CD8-positive, alpha-beta memory T cell (primary cell): ENCODE data around the gene STN1. TPM values are rescaled to one million over a fixed set of nuclear protein-coding genes. Genes with fewer than 3 reads are reported as not detected.
"Not testable (repeated sequence)": the region's sequence is repeated elsewhere in the genome, so short reads cannot be mapped to it uniquely, and the experiment has no call there.

Experiments used
- CTCF ChIA-PET: fragments of 350-600 bp; sonication (Branson Sonifier 250); formaldehyde crosslinking; loops from one replicate; lab custom pipeline; 2021; ENCODE audit warnings: antibody characterized with exemption; lab: Charles Lee
- POLR2A ChIA-PET: fragments of 350-600 bp; sonication (Branson Sonifier 250); formaldehyde crosslinking; loops from one replicate; lab custom pipeline; 2021; ENCODE audit warnings: antibody characterized with exemption; lab: Charles Lee
- DNase-seq, 5 donors: peaks; one replicate each; pipeline versions ENCODE4 v3.0.0 to v3.0.0-alpha.2; 2020 to 2022; ENCODE audit warnings: mixed read lengths in 1 of 5
- H3K27ac ChIP-seq: one replicate; pipeline ENCODE4 v1.7.0; 2013; ENCODE audit warnings: low read depth, mild to moderate bottlenecking, low read length, moderate library complexity
- H3K27me3 ChIP-seq: 2 replicates; pipeline ENCODE4 v1.7.0; 2013; ENCODE audit warnings: low read length, mild to moderate bottlenecking; ENCODE audit not compliant: insufficient read depth, poor library complexity, severe bottlenecking
- H3K36me3 ChIP-seq: 2 replicates; pipeline ENCODE4 v1.7.0; 2013; ENCODE audit warnings: mild to moderate bottlenecking, low read length, moderate library complexity; ENCODE audit not compliant: insufficient read depth
- H3K4me1 ChIP-seq: 2 replicates; pipeline ENCODE4 v1.7.0; 2013; ENCODE audit warnings: mild to moderate bottlenecking, low read length, moderate library complexity; ENCODE audit not compliant: insufficient read depth
- H3K4me3 ChIP-seq: 2 replicates; pipeline ENCODE4 v1.7.0; 2013; ENCODE audit warnings: mild to moderate bottlenecking, low read length
- H3K9me3 ChIP-seq: 2 replicates; pipeline ENCODE4 v1.7.0; 2013; ENCODE audit warnings: mild to moderate bottlenecking, low read length
- H3K27ac Mint-ChIP-seq, 8 donors: one replicate each; pipeline ENCODE4 v1.8.0; 2020 to 2021; ENCODE audit warnings: mixed read lengths in 8 of 8, mild to moderate bottlenecking in 6 of 8, inconsistent platforms in 3 of 8, moderate library complexity in 3 of 8
- H3K27me3 Mint-ChIP-seq, 2 donors: one replicate each; pipeline ENCODE4 v1.8.0; 2020 to 2021; ENCODE audit warnings: mixed read lengths in 2 of 2, mild to moderate bottlenecking in 1 of 2, moderate library complexity in 1 of 2
- H3K36me3 Mint-ChIP-seq, 3 donors: one replicate each; pipeline ENCODE4 v1.8.0; 2020 to 2021; ENCODE audit warnings: mixed read lengths in 3 of 3, inconsistent platforms in 1 of 3, mild to moderate bottlenecking in 1 of 3
- H3K4me1 Mint-ChIP-seq, 3 donors: one replicate each; pipeline ENCODE4 v1.8.0; 2020 to 2021; ENCODE audit warnings: mixed read lengths in 3 of 3, inconsistent platforms in 1 of 3, mild to moderate bottlenecking in 1 of 3
- H3K4me3 Mint-ChIP-seq, 7 donors: one replicate each; pipeline ENCODE4 v1.8.0; 2020 to 2021; ENCODE audit warnings: mixed read lengths in 7 of 7, mild to moderate bottlenecking in 6 of 7, moderate library complexity in 4 of 7, inconsistent platforms in 2 of 7
- H3K9me3 Mint-ChIP-seq, 5 donors: one replicate each; pipeline ENCODE4 v1.8.0; 2020 to 2022; ENCODE audit warnings: mixed read lengths in 5 of 5, mild to moderate bottlenecking in 3 of 5, moderate library complexity in 2 of 5, inconsistent platforms in 1 of 5
- polyA plus RNA-seq: library from polyadenylated mRNA; unstranded; fragments of 300-500 nt; fragmentation: Illumina TruSeq; gene quantifications from one replicate; pipeline ENCODE4 v1.2.3, GENCODE V29; 2021
- total RNA-seq, 2 experiments: library from RNA; stranded (reverse); gene quantifications; one replicate each; pipeline ENCODE4 v1.2.3, GENCODE V29; 2021

Gene STN1
- total and polyA plus RNA-seq, 3 experiments from 2014 or later: 23.6 to 101 (median 24.5) TPM

- Mint-ChIP-seq H3K27ac (no peak overlapping the region), H3K36me3 (no peaks in the 10 kb centered on the region), H3K27me3 (peaks cover 21 to 29% of the 10 kb centered on the region in 2 donors), H3K4me1 (peaks cover 17 to 23% (median 21%) of the 10 kb centered on the region in 3 donors), H3K4me3 (no peak overlapping the region), H3K9me3 (no peaks in the 10 kb centered on the region)
- DNase-seq: no peak
- ChIA-PET POLR2A (no interaction called here), CTCF (no interaction called here)
- Histone ChIP-seq H3K4me1 (peaks cover 21% of the 10 kb centered on the region), H3K4me3 (no peak overlapping the region), H3K9me3 (no peaks in the 10 kb centered on the region), H3K36me3 (no peaks in the 10 kb centered on the region), H3K27ac (no peak overlapping the region), H3K27me3 (peaks cover 13% of the 10 kb centered on the region)
These were observed 68.6 kb downstream of the STN1 start for GRCh38 chr10:103849212-103849877.

GRCh38 chr10:103847909-103848468, 70.0 kb downstream of the STN1 start:
- ChIA-PET POLR2A (no interaction called here), CTCF (interaction anchor here (2.7 kb wide), 1 partner anchor 135 kb away, joined by 11 read pairs; no protein-coding TSS in a partner anchor)
- Histone ChIP-seq H3K4me3 (no peak overlapping the region), H3K27ac (no peak overlapping the region), H3K36me3 (no peaks in the 10 kb centered on the region), H3K27me3 (peaks cover 4% of the 10 kb centered on the region), H3K9me3 (no peaks in the 10 kb centered on the region), H3K4me1 (peaks cover 16% of the 10 kb centered on the region)
- no peak overlapping the region for H3K27ac Mint-ChIP-seq
- H3K36me3 Mint-ChIP-seq: no peaks in the 10 kb centered on the region
- H3K9me3 Mint-ChIP-seq: no peaks in the 10 kb centered on the region
- H3K4me1 Mint-ChIP-seq: peaks cover 13 to 18% (median 17%) of the 10 kb centered on the region in 3 donors
- H3K4me3 Mint-ChIP-seq: no peak overlapping the region
- no peak for DNase-seq
- H3K27me3 Mint-ChIP-seq: peaks cover 10 to 16% of the 10 kb centered on the region in 2 donors

GRCh38 chr10:103847346-103847745, 70.6 kb downstream of the STN1 start:
- Mint-ChIP-seq H3K27ac (peak overlapping the region in 1 of 8 donors; percentile 26), H3K36me3 (no peaks in the 10 kb centered on the region), H3K9me3 (no peaks in the 10 kb centered on the region), H3K27me3 (peaks cover 4 to 15% of the 10 kb centered on the region in 2 donors), H3K4me3 (no peak overlapping the region), H3K4me1 (peaks cover 13 to 18% (median 17%) of the 10 kb centered on the region in 3 donors)
- H3K9me3 ChIP-seq: no peaks in the 10 kb centered on the region
- peaks cover 16% of the 10 kb centered on the region for H3K4me1 ChIP-seq
- DNase-seq: no peak
- no peaks in the 10 kb centered on the region for H3K36me3 ChIP-seq
- H3K27ac ChIP-seq: no peak overlapping the region
- ChIA-PET CTCF (interaction anchor here (2.7 kb wide), 1 partner anchor 134 kb away, joined by 11 read pairs; no protein-coding TSS in a partner anchor), POLR2A (interaction anchor here (0.5 kb wide), 1 partner anchor 371 kb away, joined by 3 read pairs; no protein-coding TSS in a partner anchor)
- H3K4me3 ChIP-seq: no peak overlapping the region
- H3K27me3 ChIP-seq: peaks cover 4% of the 10 kb centered on the region

GRCh38 chr10:103845972-103846371, 72.0 kb downstream of the STN1 start:
- Mint-ChIP-seq H3K4me3 (peak overlapping the region in 6 of 7 donors; percentile 9 to 75 (median 26)), H3K4me1 (peaks cover 13 to 18% (median 17%) of the 10 kb centered on the region in 3 donors), H3K27ac (peak overlapping the region in 7 of 8 donors; percentile 8 to 77 (median 42)), H3K9me3 (no peaks in the 10 kb centered on the region), H3K27me3 (peaks cover 4 to 16% of the 10 kb centered on the region in 2 donors), H3K36me3 (no peaks in the 10 kb centered on the region)
- CTCF ChIA-PET: interaction anchor here (1.0 kb wide), 1 partner anchor 87 kb away, joined by 4 read pairs; no protein-coding TSS in a partner anchor
- no peak overlapping the region for H3K4me3 ChIP-seq
- no peak overlapping the region for H3K27ac ChIP-seq
- no peaks in the 10 kb centered on the region for H3K9me3 ChIP-seq
- H3K4me1 ChIP-seq: peaks cover 16% of the 10 kb centered on the region
- H3K36me3 ChIP-seq: no peaks in the 10 kb centered on the region
- DNase-seq: peak in 1 of 5 donors; percentile 7
- POLR2A ChIA-PET: no interaction called here
- H3K27me3 ChIP-seq: peaks cover 4% of the 10 kb centered on the region

GRCh38 chr10:103845346-103845745, 72.6 kb downstream of the STN1 start:
- H3K36me3 Mint-ChIP-seq, H3K36me3 ChIP-seq, H3K9me3 Mint-ChIP-seq, H3K9me3 ChIP-seq, POLR2A ChIA-PET, DNase-seq, H3K4me3 ChIP-seq, H3K27me3 ChIP-seq, CTCF ChIA-PET, H3K27ac ChIP-seq: not testable (repeated sequence)
- peak overlapping the region in 1 of 7 donors; percentile 12 for H3K4me3 Mint-ChIP-seq
- H3K27me3 Mint-ChIP-seq: peaks cover 7 to 14% of the 10 kb centered on the region in 2 donors
- peaks cover 16% of the 10 kb centered on the region for H3K4me1 ChIP-seq
- H3K4me1 Mint-ChIP-seq: peaks cover 13 to 18% (median 17%) of the 10 kb centered on the region in 3 donors
- peak overlapping the region in 3 of 8 donors; percentile 8 to 68 (median 43) for H3K27ac Mint-ChIP-seq

- Mint-ChIP-seq H3K4me3 (peak overlapping the region in 1 of 7 donors; percentile 48), H3K27me3 (peaks cover 5 to 10% of the 10 kb centered on the region in 2 donors), H3K27ac (no peak overlapping the region), H3K4me1 (peaks cover 13 to 18% (median 17%) of the 10 kb centered on the region in 3 donors), H3K36me3 (no peaks in the 10 kb centered on the region), H3K9me3 (no peaks in the 10 kb centered on the region)
- DNase-seq: no peak
- POLR2A ChIA-PET: no interaction called here
- CTCF ChIA-PET: no interaction called here
- Histone ChIP-seq H3K36me3 (no peaks in the 10 kb centered on the region), H3K4me1 (peaks cover 16% of the 10 kb centered on the region), H3K27ac (no peak overlapping the region), H3K4me3 (no peak overlapping the region), H3K9me3 (no peaks in the 10 kb centered on the region), H3K27me3 (no peaks in the 10 kb centered on the region)
These were observed 74.0 kb downstream of the STN1 start for GRCh38 chr10:103843854-103844570.

GRCh38 chr10:103843045-103843444, 74.9 kb downstream of the STN1 start:
- no peaks in the 10 kb centered on the region for H3K36me3 Mint-ChIP-seq
- CTCF ChIA-PET: no interaction called here
- POLR2A ChIA-PET: no interaction called here

More at GRCh38 chr10:103843045-103843444, 74.9 kb downstream of the STN1 start:
- Histone ChIP-seq H3K4me1 (peaks cover 16% of the 10 kb centered on the region), H3K27ac (no peak overlapping the region), H3K9me3 (no peaks in the 10 kb centered on the region), H3K36me3 (no peaks in the 10 kb centered on the region), H3K4me3 (no peak overlapping the region), H3K27me3 (no peaks in the 10 kb centered on the region)
- Mint-ChIP-seq H3K4me1 (peaks cover 13 to 18% (median 17%) of the 10 kb centered on the region in 3 donors), H3K9me3 (no peaks in the 10 kb centered on the region), H3K27ac (no peak overlapping the region), H3K4me3 (no peak overlapping the region), H3K27me3 (peaks cover 5 to 10% of the 10 kb centered on the region in 2 donors)
- DNase-seq: no peak
